Liver (tissue), 9 donors: Measurements from ENCODE around the gene CDH13. TPM values are rescaled to one million over a fixed set of nuclear protein-coding genes. Genes with fewer than 3 reads are reported as not detected.

ENCODE experiments used
- DNase-seq: peaks from one replicate; pipeline ENCODE4 v3.0.0-alpha.2; 2017; ENCODE audit warnings: low spot score
- H3K27ac ChIP-seq, 2 donors: one replicate each; pipeline ENCODE4 v1.7.0; 2013; ENCODE audit warnings: inconsistent platforms in 2 of 2, low read length in 2 of 2, control low read depth in 1 of 2, low read depth in 1 of 2, mild to moderate bottlenecking in 1 of 2
- H3K27me3 ChIP-seq, 4 donors: one replicate each; pipeline versions ENCODE4 v1.6.1 to v1.7.0; 2013; ENCODE audit warnings: low read length in 3 of 4, inconsistent platforms in 1 of 4, mild to moderate bottlenecking in 1 of 4, moderate library complexity in 1 of 4; ENCODE audit not compliant: control insufficient read depth in 4 of 4, insufficient read depth in 4 of 4
- H3K36me3 ChIP-seq, 4 donors: one replicate each; pipeline versions ENCODE4 v1.6.1 to v1.7.0; 2013; ENCODE audit warnings: low read length in 3 of 4, mild to moderate bottlenecking in 3 of 4, low read depth in 1 of 4, moderate library complexity in 1 of 4; ENCODE audit not compliant: control insufficient read depth in 4 of 4, insufficient read depth in 3 of 4
- H3K4me1 ChIP-seq, 4 donors: one replicate each; pipeline versions ENCODE4 v1.6.1 to v1.7.0; 2013; ENCODE audit warnings: low read length in 3 of 4, mild to moderate bottlenecking in 3 of 4, moderate library complexity in 1 of 4; ENCODE audit not compliant: control insufficient read depth in 4 of 4, insufficient read depth in 4 of 4
- H3K4me3 ChIP-seq, 3 donors: one replicate each; pipeline versions ENCODE4 v1.6.1 to v1.7.0; 2013; ENCODE audit warnings: low read length in 3 of 3, control low read depth in 1 of 3, low read depth in 1 of 3, mild to moderate bottlenecking in 1 of 3
- H3K9ac ChIP-seq, 2 donors: one replicate each; pipeline ENCODE4 v1.7.0; 2013; ENCODE audit warnings: low read length in 2 of 2, mild to moderate bottlenecking in 2 of 2, moderate library complexity in 2 of 2, control low read depth in 1 of 2, low read depth in 1 of 2
- H3K9me3 ChIP-seq, 4 donors: one replicate each; pipeline versions ENCODE4 v1.6.1 to v1.7.0; 2013; ENCODE audit warnings: low read length in 3 of 4; ENCODE audit not compliant: control insufficient read depth in 4 of 4
- EGR1 ChIP-seq, 2 donors: IDR thresholded peaks; 2 replicates each; pipeline ENCODE4 v1.6.1; 2016 to 2018; ENCODE audit warnings: antibody characterized with exemption in 2 of 2, low read depth in 2 of 2
- FOXA1 ChIP-seq: IDR thresholded peaks from 2 replicates; pipeline ENCODE4 v1.6.1; 2016; ENCODE audit warnings: antibody characterized with exemption
- FOXA2 ChIP-seq: IDR thresholded peaks from 2 replicates; pipeline ENCODE4 v1.6.1; 2016; ENCODE audit warnings: antibody characterized with exemption
- GABPA ChIP-seq, 2 donors: IDR thresholded peaks in 1 of 2; conservative IDR thresholded peaks in 1 of 2; 2 replicates each; pipeline ENCODE4 v1.6.1; 2016; ENCODE audit warnings: antibody characterized with exemption in 2 of 2, mild to moderate bottlenecking in 1 of 2, moderate library complexity in 1 of 2
- HNF4A ChIP-seq, 2 donors: conservative IDR thresholded peaks; 2 replicates each; pipeline ENCODE4 v1.6.1; 2016; ENCODE audit warnings: antibody characterized with exemption in 2 of 2, mild to moderate bottlenecking in 2 of 2
- HNF4G ChIP-seq: IDR thresholded peaks from 2 replicates; pipeline ENCODE4 v1.6.1; 2016; ENCODE audit warnings: antibody characterized with exemption
- JUND ChIP-seq, 2 donors: IDR thresholded peaks; 2 replicates each; pipeline ENCODE4 v1.6.1; 2016; ENCODE audit warnings: antibody characterized with exemption in 2 of 2
- NR2F2 ChIP-seq: IDR thresholded peaks from 2 replicates; pipeline ENCODE4 v1.6.1; 2016; ENCODE audit warnings: antibody characterized with exemption
- RAD21 ChIP-seq, 2 donors: IDR thresholded peaks; 2 replicates each; pipeline ENCODE4 v1.6.1; 2016; ENCODE audit warnings: antibody characterized with exemption in 2 of 2, mild to moderate bottlenecking in 2 of 2
- RXRA ChIP-seq, 2 donors: IDR thresholded peaks; 2 replicates each; pipeline ENCODE4 v1.6.1; 2017 to 2018; ENCODE audit warnings: antibody characterized with exemption in 2 of 2, mild to moderate bottlenecking in 1 of 2
- SP1 ChIP-seq: IDR thresholded peaks from 2 replicates; pipeline ENCODE4 v1.6.1; 2018; ENCODE audit warnings: antibody characterized with exemption, mild to moderate bottlenecking
- TAF1 ChIP-seq: conservative IDR thresholded peaks from 2 replicates; pipeline ENCODE4 v1.6.1; 2016; ENCODE audit warnings: antibody characterized with exemption, mild to moderate bottlenecking
- YY1 ChIP-seq: IDR thresholded peaks from 2 replicates; pipeline ENCODE4 v1.6.1; 2016; ENCODE audit warnings: antibody characterized with exemption, mild to moderate bottlenecking
- WGBS: extraction: QIAGEN DNeasy Blood & Tissue Kit; methylation state at CpG from one replicate; pipeline ENCODE4 v1.1.7; 2013; 5-methylcytosine and 5-hydroxymethylcytosine counted together
- polyA plus RNA-seq, 2 donors: library from polyadenylated mRNA; stranded (reverse) in 1 of 2; unstranded in 1 of 2; fragments of 200-250 nt in 1 of 2; fragments of >200 nt in 1 of 2; fragmentation: Nextera tagmentation in 1 of 2; extraction: Ambion mirVana in 1 of 2; gene quantifications; one replicate each; pipeline versions ENCODE4 v1.2.1 to v1.2.3, GENCODE V29; 2013 to 2015
- total RNA-seq, 2 donors: library from RNA; depleted of rRNA; stranded (reverse); fragments of >200 nt; gene quantifications; one replicate each; pipeline ENCODE4 v1.2.3, GENCODE V29; 2014
- TF ChIP-seq, protein P1 (sequence below): IDR thresholded peaks from 2 replicates; pipeline ENCODE4 v1.6.1; 2016; ENCODE audit warnings: antibody characterized with exemption
- TF ChIP-seq, protein P2 (sequence below): fragments of 150-350 bp; IDR thresholded peaks from 2 replicates; pipeline ENCODE4 v1.5.1; 2017; ENCODE audit warnings: improper control_type of control experiment, low read depth, low read length; ENCODE audit not compliant: missing input control
- TF ChIP-seq, protein P3 (sequence below): IDR thresholded peaks from 2 replicates; pipeline ENCODE4 v1.6.1; 2016; ENCODE audit warnings: antibody characterized with exemption, mild to moderate bottlenecking
- TF ChIP-seq, protein P4 (sequence below): IDR thresholded peaks from 2 replicates; pipeline ENCODE4 v1.6.1; 2016; ENCODE audit warnings: antibody characterized with exemption
- TF ChIP-seq, protein P5 (sequence below): IDR thresholded peaks from 2 replicates; pipeline ENCODE4 v1.6.1; 2016; ENCODE audit warnings: antibody characterized with exemption
- donor health status: healthy.
- donor health status: healthy.
- donor health status: healthy.
- donor health status: healthy.
- donor health status: healthy.

The CDH13 gene
- total and polyA plus RNA-seq, 4 donors = 0.21 to 1.5 (median 0.58) TPM

DNA sequence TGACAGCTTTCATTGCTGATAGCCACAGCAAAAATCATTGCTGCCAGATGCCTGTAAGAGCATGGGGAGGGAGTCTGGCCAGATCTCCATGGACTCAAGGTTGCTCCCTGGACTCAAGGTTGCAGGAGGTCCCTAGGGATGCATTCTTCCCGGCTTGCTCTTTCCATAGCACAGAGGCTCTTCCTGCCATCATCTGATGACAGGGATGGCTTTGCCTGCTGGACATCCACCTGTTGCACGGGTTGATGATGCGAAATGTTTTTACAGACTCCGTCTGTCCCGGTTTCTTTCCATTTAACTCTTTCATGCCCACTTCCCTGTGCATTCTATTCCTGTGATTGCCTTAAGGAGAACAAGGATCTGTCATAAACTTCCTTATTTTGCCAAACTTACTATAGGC lies 1065.5 kb downstream of the CDH13 start:
- Histone ChIP-seq H3K9me3 (no peaks in the 10 kb centered on the region), H3K27me3 (peaks cover 0 to 5% (median under 1%) of the 10 kb centered on the region in 4 donors), H3K9ac (no peak overlapping the region), H3K4me3 (no peak overlapping the region), H3K27ac (no peak overlapping the region), H3K36me3 (no peaks in the 10 kb centered on the region), H3K4me1 (no peaks in the 10 kb centered on the region)
- WGBS = 33% methylated on average over 5 of the region's 5 CpGs
- TF ChIP-seq NR2F2 (no peak), JUND (IDR thresholded peaks at IDR 0.05) (no peak), HNF4G (no peak), FOXA2 (no peak), TAF1 (no peak), YY1 (no peak), EGR1 (IDR thresholded peaks at IDR 0.05; ENCODE audit: low read depth in 2 of 2) (no peak), GABPA (IDR thresholded peaks at IDR 0.05 in 1 of 2, conservative IDR thresholded peaks at IDR 0.05 in 1 of 2) (no peak), RAD21 (IDR thresholded peaks at IDR 0.05) (no peak), FOXA1 (no peak), RXRA (IDR thresholded peaks at IDR 0.05) (no peak), SP1 (no peak), HNF4A (conservative IDR thresholded peaks at IDR 0.05) (no peak)
- TF ChIP-seq, protein P1, sequence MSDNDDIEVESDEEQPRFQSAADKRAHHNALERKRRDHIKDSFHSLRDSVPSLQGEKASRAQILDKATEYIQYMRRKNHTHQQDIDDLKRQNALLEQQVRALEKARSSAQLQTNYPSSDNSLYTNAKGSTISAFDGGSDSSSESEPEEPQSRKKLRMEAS = no peak
- TF ChIP-seq, protein P2, sequence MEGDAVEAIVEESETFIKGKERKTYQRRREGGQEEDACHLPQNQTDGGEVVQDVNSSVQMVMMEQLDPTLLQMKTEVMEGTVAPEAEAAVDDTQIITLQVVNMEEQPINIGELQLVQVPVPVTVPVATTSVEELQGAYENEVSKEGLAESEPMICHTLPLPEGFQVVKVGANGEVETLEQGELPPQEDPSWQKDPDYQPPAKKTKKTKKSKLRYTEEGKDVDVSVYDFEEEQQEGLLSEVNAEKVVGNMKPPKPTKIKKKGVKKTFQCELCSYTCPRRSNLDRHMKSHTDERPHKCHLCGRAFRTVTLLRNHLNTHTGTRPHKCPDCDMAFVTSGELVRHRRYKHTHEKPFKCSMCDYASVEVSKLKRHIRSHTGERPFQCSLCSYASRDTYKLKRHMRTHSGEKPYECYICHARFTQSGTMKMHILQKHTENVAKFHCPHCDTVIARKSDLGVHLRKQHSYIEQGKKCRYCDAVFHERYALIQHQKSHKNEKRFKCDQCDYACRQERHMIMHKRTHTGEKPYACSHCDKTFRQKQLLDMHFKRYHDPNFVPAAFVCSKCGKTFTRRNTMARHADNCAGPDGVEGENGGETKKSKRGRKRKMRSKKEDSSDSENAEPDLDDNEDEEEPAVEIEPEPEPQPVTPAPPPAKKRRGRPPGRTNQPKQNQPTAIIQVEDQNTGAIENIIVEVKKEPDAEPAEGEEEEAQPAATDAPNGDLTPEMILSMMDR = no peak
- TF ChIP-seq, protein P3, sequence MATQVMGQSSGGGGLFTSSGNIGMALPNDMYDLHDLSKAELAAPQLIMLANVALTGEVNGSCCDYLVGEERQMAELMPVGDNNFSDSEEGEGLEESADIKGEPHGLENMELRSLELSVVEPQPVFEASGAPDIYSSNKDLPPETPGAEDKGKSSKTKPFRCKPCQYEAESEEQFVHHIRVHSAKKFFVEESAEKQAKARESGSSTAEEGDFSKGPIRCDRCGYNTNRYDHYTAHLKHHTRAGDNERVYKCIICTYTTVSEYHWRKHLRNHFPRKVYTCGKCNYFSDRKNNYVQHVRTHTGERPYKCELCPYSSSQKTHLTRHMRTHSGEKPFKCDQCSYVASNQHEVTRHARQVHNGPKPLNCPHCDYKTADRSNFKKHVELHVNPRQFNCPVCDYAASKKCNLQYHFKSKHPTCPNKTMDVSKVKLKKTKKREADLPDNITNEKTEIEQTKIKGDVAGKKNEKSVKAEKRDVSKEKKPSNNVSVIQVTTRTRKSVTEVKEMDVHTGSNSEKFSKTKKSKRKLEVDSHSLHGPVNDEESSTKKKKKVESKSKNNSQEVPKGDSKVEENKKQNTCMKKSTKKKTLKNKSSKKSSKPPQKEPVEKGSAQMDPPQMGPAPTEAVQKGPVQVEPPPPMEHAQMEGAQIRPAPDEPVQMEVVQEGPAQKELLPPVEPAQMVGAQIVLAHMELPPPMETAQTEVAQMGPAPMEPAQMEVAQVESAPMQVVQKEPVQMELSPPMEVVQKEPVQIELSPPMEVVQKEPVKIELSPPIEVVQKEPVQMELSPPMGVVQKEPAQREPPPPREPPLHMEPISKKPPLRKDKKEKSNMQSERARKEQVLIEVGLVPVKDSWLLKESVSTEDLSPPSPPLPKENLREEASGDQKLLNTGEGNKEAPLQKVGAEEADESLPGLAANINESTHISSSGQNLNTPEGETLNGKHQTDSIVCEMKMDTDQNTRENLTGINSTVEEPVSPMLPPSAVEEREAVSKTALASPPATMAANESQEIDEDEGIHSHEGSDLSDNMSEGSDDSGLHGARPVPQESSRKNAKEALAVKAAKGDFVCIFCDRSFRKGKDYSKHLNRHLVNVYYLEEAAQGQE = no peak
- TF ChIP-seq, protein P4, sequence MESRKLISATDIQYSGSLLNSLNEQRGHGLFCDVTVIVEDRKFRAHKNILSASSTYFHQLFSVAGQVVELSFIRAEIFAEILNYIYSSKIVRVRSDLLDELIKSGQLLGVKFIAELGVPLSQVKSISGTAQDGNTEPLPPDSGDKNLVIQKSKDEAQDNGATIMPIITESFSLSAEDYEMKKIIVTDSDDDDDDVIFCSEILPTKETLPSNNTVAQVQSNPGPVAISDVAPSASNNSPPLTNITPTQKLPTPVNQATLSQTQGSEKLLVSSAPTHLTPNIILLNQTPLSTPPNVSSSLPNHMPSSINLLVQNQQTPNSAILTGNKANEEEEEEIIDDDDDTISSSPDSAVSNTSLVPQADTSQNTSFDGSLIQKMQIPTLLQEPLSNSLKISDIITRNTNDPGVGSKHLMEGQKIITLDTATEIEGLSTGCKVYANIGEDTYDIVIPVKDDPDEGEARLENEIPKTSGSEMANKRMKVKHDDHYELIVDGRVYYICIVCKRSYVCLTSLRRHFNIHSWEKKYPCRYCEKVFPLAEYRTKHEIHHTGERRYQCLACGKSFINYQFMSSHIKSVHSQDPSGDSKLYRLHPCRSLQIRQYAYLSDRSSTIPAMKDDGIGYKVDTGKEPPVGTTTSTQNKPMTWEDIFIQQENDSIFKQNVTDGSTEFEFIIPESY = no peak
- TF ChIP-seq, protein P5, sequence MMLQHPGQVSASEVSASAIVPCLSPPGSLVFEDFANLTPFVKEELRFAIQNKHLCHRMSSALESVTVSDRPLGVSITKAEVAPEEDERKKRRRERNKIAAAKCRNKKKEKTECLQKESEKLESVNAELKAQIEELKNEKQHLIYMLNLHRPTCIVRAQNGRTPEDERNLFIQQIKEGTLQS = no peak
- no peak for DNase-seq
